Left colon (tissue), 2 donors: Measurements from ENCODE around the gene YPEL4. TPM values are rescaled to one million over a fixed set of nuclear protein-coding genes. Genes with fewer than 3 reads are reported as not detected.

ENCODE experiments used
- ATAC-seq: fragments of 200-7000 bp; cut with Tn5 transposase; one replicate; pipeline ENCODE4 v1.9.1; 2020; ENCODE audit warnings: mild to moderate bottlenecking, moderate library complexity
- DNase-seq, 2 donors: peaks; one replicate each; pipeline ENCODE4 v3.0.0-alpha.2; 2020
- intact Hi-C, 2 donors: fragments of 100-400 bp; cut with DNase I in 1 of 2; cut with micrococcal nuclease in 1 of 2; formaldehyde crosslinking; loops; one replicate each; pipeline versions ENCODE4 v1.11.2 to v1.14.0; 2022; cut with DNase I, micrococcal nuclease
- total RNA-seq, 2 donors: library from RNA; stranded (reverse); fragmentation: NEBNext Ultra II Directional; extraction: Animal tissue kit (Norgen Biotek cat#: 25700); gene quantifications; one replicate each; pipeline ENCODE4 v1.2.1, GENCODE V29; 2021
- donor health status: DM: no; HTN: no; CAD: no.
- donor health status: DM: yes; HTN: yes; CAD: no.

The YPEL4 gene
- total RNA-seq, 2 donors from 2014 or later = 0.58 to 1.2 TPM

DNA sequence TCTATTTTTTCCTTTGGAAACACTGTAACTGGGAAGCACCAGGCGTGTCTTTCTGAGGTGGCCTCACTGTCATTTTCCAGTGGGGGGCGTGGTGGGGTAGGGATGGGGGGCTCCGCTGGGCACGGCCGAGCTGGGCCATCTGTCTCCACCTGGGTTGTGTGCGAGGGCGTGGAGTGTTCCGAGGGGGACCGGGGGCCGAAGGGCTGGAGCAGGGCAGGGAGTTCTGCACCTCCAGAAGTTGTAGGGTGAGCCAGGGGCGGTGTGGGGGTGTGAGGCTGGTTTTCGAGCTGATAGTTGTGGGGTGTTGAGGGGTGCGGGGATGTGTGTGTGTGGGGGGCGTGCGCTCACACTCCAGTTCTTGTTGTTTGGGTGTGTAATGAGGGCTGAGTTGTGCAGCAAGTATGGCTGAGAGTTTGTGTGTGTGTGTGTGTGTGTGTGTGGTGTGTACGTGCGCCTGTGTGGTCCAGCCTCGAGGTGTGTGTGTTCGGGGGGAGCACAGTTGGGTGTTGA, 10.8 kb downstream of the YPEL4 start:
- ATAC-seq = no peak
- intact Hi-C loops = no loop called here
- no peak for DNase-seq

DNA sequence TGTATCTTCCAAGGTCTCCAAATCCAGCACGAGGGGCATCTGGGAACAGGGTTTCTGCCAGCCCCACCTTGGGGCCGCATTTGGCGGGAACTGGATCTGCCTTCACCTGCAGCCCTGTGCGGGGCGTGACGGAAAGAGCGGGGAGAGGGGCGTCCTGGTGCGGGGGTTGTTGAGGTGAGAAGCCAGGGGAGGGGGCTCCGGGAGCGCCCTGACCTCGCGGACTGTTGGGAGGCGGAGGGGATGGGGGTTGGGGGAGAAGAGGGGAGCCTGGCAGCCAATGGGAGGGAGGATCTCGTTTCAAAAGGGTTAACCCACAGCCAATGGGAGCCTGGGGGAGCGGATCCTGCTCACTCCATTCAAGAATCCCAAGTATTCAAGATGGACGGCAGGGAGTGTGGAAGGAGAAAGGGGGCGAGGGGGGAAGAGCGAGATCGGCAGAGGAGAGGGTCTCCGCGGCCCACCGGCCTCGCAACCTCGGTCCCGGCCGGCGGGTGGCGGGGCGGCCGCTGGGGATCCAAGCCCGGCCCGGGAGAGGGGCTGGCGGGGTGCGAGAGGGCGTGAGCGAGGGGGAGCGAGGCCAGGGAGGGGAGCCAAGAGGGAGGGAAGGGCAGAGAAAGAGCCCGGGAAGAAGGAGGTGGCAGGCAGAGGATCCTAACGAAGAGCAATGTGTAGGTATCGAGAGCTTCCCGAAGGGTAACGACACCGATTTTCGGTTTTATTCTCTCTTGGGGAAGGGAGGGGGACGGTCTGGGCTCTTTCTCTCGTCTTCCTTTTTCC, 11.5 kb downstream of the YPEL4 start:
- peak; percentile 36 for ATAC-seq
- intact Hi-C loops = no loop called here
- DNase-seq = no peak

DNA sequence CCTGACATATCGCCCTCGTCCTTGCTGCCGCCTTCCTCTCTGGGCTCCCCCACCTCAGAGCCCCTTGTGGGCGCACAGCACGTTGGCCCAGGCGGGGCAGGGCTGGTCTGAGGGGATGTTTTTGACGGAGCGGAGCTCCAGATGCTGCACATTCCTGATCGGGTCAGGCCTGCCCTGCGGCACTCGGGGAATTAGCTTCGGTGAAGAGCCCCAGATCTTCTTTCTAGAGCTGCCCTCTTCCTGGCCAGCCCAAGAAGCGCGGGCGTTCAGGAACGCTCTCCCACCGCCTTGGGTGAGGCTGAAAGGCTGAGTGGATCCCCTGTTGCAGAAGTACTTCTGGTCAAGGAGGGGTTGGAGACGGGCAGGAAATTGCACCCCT, 12.1 kb downstream of the YPEL4 start:
- DNase-seq (no peak), ATAC-seq (no peak)
- intact Hi-C loops = no loop called here

DNA sequence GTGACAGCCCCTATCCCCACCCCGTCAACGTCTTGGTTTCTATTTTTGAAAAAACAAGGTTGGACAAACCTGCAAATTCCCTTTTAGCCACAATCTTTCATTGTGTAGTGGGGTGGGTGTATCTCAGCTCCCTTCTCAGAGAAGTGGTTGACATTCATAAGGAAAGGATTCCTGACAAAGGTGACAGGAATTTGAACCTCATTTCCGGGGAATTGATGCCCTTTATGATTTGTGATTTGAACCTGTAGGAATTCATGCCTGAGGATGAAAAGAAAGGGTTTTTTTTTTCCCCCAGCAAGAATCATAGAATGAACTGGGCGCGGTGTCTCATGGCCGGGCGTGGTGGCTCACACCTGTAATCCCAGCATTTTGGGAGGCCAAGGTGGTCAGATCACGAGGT, 14.5 kb downstream of the YPEL4 start:
- ATAC-seq (no peak), DNase-seq (no peak)
- intact Hi-C loops = no loop called here

DNA sequence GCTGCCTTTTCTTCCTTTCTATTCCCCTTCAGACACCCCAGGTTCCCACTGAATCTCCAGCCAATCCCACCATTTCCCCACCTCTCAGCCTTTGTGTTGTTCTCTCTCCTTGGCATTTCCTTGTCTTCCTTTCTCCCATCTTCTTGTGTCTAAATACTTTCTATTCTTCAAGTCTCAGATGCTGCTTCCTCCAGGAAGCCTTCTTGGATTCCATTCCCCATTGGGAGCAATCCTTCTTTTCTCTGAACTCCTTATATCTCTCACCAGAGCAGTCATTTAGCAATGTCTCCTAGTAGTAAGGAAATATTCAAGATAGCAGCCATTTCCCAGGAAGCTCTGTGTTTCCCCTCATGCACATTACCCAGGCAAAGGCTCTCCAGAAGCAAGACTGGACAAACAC, 15.4 kb downstream of the YPEL4 start:
- ATAC-seq (no peak), DNase-seq (no peak)
- intact Hi-C loops = no loop called here

DNA sequence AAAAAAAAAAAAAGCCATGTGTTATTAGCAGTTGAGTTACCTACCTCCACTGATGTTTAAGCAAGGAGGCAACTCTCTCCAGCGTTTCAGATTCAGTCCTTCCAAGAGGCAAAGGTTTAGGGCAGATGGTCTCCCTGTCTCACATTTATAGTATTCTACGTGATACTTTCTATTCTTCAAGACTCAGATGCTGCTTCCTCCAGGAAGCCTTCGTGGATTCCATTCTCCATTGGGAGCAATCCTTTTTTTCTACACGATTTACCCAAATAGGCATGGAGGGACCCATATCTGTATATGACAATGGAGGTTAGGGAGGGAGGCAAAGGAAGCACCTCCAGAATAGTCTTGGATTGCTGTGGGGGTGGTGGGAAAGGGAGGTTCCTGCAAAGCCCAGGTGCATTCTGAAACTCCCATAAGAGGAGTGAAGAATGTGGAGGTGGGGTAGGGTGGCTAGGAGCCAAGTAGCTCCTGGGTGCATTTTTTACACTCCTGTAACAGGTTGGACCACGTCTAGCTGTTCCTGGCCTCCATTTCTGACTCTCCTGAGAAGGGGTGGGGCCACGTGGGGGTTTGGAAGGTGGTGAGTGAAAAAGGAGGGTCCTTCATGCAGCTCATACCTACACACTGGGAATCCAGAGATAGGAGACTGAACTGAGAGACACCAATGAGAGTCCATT, 16.2 kb downstream of the YPEL4 start:
- ATAC-seq = no peak
- no peak for DNase-seq
- intact Hi-C loops = no loop called here

DNA sequence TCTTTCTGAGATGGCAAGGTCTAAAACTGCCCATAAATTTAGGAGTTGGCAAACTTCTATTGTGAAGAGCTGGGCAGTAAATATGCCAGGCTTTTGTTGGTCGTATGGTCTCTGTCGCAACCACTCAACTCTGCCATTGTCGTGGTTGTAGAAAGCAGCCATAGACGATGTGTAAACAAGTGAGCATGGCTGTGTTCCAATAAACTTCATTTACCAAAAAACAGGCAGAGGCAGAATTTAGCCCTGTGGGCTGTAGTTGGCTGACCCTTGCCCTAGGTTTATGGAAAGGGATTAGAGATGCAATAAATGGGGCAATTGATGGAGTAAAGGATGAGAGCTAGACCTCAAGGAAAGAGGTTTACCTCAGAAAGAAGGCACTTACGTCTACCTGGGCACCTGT, 17.6 kb downstream of the YPEL4 start:
- intact Hi-C loops = no loop called here
- DNase-seq (no peak), ATAC-seq (no peak)

DNA sequence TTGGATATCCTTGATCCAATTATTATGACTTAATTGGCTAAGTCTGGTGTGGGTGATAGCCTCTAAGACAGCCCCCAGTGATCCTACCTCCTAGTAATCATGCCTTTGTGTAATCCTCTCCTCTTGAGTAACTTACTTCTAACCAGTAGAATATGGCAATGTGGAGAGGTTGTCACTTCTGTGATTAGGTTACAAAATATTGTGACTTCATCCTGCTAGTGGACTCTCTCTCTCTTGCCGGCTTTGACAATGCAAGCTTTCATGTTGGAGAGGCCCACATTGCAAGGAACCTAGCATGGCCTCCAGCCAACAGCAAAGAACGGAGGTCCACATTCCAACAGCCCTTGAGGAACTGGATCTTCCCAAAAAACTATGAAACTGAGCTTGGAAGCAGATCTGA, 19.5 kb downstream of the YPEL4 start:
- intact Hi-C loops = no loop called here
- no peak for ATAC-seq
- DNase-seq = no peak

DNA sequence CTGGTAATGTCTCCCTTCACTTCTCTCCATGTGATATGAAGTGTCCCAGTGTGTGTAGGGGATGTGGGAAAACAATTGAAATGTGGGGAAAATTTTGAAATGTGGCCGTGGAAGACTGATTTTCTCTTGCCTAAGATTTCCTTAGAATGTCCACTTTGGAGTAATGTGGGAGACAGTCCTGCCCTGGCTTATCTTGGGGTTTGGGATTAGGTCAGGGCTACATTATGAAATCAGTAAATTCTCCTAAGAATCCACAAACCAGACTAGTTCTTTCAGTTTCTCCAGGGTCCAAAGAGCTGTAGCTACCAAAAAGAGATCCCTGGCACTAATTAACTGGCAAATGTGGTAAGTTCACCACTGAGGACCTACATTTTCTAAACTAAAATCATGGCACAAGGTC, 22.8 kb downstream of the YPEL4 start:
- DNase-seq = no peak
- no peak for ATAC-seq
- intact Hi-C loops = no loop called here

DNA sequence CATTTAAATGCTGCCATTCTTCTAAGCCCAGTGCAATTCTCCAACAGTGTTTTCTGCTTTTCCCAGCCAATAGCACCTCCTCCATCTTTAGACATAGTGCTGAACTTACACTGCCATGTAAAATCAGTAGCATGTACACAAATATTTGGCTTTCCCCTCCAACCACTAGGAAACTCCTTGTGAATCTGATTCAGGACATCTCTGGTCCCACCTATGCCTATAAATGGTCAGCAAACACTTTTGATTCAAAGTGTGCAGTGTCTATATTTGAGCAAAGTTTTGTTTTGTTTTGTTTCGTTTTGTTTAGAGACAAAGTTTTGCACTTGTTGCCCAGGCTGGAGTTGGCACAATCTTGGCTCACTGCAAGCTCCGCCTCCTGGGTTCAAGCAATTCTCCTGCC, 24.8 kb downstream of the YPEL4 start:
- intact Hi-C loops = no loop called here
- DNase-seq = no peak
- ATAC-seq = no peak

DNA sequence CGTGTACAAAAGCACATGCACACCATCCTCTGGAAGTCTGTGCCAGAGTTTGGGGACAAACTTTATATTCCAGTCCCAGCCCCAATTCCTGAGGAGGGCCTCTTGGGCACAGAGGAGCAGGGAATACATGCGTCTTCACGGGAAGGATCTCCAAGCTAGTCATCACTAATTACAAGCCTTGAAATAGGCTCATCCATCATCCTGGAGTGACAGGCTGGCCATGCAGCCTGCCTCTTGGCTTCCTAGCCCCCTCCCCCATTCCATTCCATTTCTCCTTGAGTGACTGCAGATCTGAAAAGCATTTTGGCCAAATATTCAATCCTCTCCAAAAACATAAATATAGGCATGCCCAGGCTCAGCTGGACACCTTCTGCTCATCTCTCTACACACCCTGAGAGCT, 27.4 kb downstream of the YPEL4 start:
- ATAC-seq (no peak), DNase-seq (no peak)
- intact Hi-C loops = no loop called here

DNA sequence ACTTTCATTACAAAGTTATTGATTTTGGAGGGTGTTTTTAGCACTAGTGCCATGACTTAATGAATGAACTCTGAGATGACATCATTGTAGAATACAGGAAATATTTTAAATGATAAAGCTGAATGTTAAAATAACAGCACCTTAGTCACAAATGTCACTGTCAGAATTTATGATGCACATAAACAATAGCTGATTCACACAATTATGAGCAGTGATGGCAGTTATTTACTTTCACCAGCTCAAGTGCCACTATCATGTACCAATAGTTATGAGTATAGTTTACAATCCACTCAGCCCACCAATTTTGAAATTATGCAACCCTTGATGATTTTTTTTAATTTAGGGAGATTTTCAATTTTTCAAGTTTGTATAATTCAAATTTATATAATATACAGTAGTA, 29.2 kb downstream of the YPEL4 start:
- intact Hi-C loops = no loop called here
- ATAC-seq (no peak), DNase-seq (no peak)

DNA sequence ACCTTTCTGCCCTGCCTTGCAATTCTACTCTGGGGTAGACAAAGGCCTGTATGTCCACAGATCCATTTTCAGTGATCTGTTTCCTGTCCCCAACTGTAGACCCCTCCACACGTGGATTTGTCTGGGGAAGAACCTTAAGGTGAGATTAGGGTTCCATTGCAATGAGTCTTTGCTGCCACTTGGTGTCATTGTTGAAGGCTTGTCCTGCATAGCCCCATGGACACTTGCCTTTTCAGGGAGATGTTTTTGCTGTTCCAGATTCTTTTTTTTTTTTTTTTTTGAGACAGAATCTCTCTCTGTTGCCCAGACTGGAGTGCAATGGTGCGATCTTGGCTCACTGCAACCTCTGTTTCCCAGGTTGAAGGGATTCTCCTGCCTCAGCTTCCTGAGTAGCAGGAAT, 30.4 kb downstream of the YPEL4 start:
- DNase-seq = no peak
- ATAC-seq = no peak
- intact Hi-C loops = no loop called here

DNA sequence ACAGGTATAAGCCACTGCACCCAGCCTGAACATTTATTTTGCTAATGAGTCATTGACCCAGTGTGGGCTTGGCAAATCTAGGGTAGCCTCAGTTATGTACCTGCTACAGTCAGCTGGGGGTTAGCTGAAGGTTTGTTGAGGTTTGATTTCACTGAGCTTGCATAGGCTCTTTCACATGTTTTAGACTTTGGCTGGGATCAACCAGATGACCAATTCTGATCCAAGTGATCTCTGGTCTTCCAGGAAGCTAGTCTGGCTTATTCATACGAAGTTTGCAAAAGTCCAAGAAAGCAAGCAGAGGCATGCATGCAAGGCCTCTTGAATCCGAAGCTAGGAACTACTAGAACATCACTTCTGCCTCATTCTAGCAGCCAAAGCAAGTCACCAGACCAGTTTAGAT, 31.3 kb downstream of the YPEL4 start:
- intact Hi-C loops = no loop called here
- ATAC-seq = no peak
- DNase-seq = no peak

DNA sequence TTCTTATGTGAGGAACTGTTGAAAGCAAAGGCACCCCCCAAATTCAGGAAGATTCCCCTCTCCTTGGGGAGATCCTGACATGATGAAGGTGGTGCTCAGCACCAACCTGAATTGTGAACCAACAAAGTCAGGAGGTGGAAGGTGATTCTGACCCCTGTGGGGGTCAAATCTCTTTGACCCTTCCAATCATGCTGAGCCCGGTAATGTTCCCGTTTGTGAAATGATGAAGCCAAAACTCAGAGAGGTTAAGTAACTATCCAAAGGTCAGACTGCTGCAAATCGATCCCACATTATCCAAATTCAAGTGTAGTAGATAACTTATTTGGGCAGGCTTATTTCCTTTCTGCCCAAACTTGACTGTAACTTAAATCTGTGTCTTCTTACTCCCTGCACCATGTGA, 33.1 kb downstream of the YPEL4 start:
- no peak for DNase-seq
- no peak for ATAC-seq
- intact Hi-C loops = no loop called here

DNA sequence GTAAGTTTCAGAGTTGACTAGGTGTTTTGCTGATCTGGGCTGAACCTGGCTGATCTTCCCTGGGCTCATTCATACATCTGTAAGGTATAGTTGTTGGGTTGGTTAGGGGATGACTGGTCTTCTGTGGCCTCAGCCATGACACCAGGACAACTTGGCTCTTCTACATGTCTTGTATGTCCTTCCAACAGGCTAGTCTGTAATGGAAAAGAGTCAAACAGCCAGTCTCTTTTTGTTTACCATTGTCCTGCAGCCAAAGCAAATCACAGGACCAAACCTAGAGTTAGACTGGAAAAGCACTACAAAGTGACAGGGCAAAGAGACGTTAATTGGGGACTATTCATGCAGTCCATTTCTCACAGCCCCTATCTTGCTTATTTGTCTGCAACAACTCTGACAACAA, 34.4 kb downstream of the YPEL4 start:
- intact Hi-C loops = no loop called here
- DNase-seq = no peak
- ATAC-seq = no peak

DNA sequence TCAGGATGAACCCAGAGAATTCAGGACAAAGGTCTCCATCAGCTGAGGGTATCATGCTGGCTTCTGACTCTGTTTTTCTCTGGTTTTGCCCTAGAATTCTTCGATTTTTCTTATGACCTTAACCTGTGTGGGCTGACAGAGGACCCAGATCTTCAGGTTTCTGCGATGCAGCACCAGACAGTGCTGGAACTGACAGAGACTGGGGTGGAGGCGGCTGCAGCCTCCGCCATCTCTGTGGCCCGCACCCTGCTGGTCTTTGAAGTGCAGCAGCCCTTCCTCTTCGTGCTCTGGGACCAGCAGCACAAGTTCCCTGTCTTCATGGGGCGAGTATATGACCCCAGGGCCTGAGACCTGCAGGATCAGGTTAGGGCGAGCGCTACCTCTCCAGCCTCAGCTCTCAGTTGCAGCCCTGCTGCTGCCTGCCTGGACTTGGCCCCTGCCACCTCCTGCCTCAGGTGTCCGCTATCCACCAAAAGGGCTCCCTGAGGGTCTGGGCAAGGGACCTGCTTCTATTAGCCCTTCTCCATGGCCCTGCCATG, 35.4 kb downstream of the YPEL4 start:
- ATAC-seq (no peak), DNase-seq (no peak)
- intact Hi-C loops = no loop called here

DNA sequence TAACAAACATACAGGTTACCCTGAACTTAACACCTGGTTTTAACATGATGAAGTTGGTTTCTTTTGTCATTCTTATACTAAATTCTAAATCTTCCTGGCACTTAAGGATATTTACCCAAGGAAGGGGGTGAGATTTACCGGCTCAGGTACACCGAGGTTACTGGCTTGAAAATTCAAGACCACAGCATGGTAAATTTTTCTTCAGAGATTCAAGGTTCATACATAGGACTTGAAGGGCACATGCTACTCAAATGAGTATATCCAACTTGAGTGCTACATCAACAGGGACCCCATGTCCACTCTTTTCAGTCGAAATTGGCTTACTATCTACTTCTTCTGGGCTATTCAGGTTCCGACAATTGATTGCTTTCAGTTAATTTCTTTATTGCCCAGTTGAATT, 39.5 kb downstream of the YPEL4 start:
- intact Hi-C loops = no loop called here
- DNase-seq (no peak), ATAC-seq (no peak)

DNA sequence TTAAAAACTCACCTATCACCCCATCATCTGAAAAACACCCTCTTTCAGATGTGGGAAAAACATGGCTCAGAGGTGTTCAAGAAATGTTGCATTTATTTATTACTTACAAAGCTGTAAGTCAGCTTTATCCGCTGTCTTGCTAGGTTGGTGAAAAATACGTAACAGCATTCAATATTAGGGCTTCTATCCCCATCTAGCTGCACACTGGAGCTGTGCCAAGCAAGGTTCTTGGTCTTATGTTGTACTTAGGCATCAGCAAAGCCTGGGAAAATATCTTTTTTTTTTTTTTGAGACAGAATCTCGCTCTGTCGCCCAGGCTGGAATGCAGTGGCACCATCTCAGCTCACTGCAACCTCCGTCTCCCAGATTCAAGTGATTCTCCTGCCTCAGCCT, 44.7 kb downstream of the YPEL4 start:
- no peak for DNase-seq
- ATAC-seq = no peak
- intact Hi-C loops = no loop called here

DNA sequence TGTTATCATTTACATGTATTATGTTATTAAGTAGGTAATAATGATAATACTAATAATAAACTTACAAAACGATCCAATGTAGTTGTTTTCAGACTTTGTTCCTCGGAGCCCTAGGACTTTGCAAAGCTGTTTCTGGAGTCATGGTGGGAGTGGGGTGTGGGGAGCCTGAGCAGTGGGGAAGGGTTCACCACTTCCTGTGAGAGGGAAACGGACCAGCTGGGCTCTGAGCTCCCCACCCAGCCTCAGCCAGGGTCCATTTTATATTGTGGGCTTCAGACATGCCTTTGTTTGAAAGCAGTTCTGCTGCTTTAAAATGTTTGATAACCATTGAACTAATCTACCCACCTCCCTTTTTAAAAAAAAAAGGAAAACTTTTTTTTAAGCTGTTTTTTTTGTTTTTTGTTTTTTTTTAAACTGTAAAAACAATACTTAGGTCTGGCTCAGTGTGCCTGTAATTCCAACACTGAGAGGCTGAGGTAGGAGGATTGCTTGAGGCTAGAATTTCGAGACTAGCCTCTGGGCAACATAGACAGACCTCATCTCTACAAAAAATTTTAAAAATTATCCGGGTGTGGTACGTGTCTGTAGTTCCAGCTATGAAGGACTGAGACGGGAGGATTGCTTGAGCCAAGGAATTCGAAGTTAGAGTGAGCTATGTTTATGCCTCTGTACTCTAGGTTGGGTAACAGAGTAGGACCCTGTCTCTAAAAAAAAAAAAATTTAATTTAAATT, 45.2 kb downstream of the YPEL4 start:
- DNase-seq = no peak
- intact Hi-C loops = no loop called here
- ATAC-seq = no peak
